UCSD-AML1 (cell line): ENCODE measurements around the gene KIF13A.
"Not testable (repeated sequence)": the region's sequence is repeated elsewhere in the genome, so short reads cannot be mapped to it uniquely, and the experiment has no call there.

Source experiments
- DNase-seq: peaks from one replicate; lab custom pipeline; 2025; ENCODE audit not compliant: unreplicated experiment; lab: John Stamatoyannopoulos, UW

Gene KIF13A

GRCh38 chr6:17812311-17812710 lies 175.1 kb downstream of the KIF13A start:
- no peak for DNase-seq

- DNase-seq = no peak
Observed at GRCh38 chr6:17808609-17809008, 178.8 kb downstream of the KIF13A start.

GRCh38 chr6:17807431-17807830 lies 180.0 kb downstream of the KIF13A start:
- DNase-seq = not testable (repeated sequence)

- no peak for DNase-seq
Observed at GRCh38 chr6:17803409-17803808, 184.0 kb downstream of the KIF13A start.

GRCh38 chr6:17798477-17799154 lies 188.8 kb downstream of the KIF13A start:
- DNase-seq = no peak

GRCh38 chr6:17790489-17790888 lies 196.9 kb downstream of the KIF13A start:
- DNase-seq = no peak

- no peak for DNase-seq
Observed at GRCh38 chr6:17785094-17785787, 202.2 kb downstream of the KIF13A start.

- no peak for DNase-seq
Observed at GRCh38 chr6:17780061-17780460, 207.4 kb downstream of the KIF13A start.

- DNase-seq = no peak
Observed at GRCh38 chr6:17771609-17772008, 215.8 kb downstream of the KIF13A start.

GRCh38 chr6:17768881-17769280 lies 218.6 kb downstream of the KIF13A start:
- no peak for DNase-seq

- no peak for DNase-seq
Observed at GRCh38 chr6:17768388-17768787, 219.0 kb downstream of the KIF13A start.

GRCh38 chr6:17762651-17763050 lies 224.8 kb downstream of the KIF13A start:
- no peak for DNase-seq

- DNase-seq = no peak
Observed at GRCh38 chr6:17758119-17758518, 229.3 kb downstream of the KIF13A start.

GRCh38 chr6:17754254-17754653 lies 233.2 kb downstream of the KIF13A start:
- DNase-seq = no peak

GRCh38 chr6:17745324-17745723 lies 242.1 kb downstream of the KIF13A start:
- not testable (repeated sequence) for DNase-seq

GRCh38 chr6:17744757-17745308 lies 242.6 kb downstream of the KIF13A start:
- not testable (repeated sequence) for DNase-seq

GRCh38 chr6:17744019-17744756 lies 243.2 kb downstream of the KIF13A start:
- DNase-seq = no peak

- peak; percentile 21 for DNase-seq
Observed at GRCh38 chr6:17741507-17741906, 245.9 kb downstream of the KIF13A start.

- no peak for DNase-seq
Observed at GRCh38 chr6:17740559-17741220, 246.7 kb downstream of the KIF13A start.

- no peak for DNase-seq
Observed at GRCh38 chr6:17737704-17738252, 249.7 kb downstream of the KIF13A start.

- not testable (repeated sequence) for DNase-seq
Observed at GRCh38 chr6:17735311-17735710, 252.1 kb downstream of the KIF13A start.
